OCI-M2 (cell line): ENCODE results near the gene SHISAL1.

ENCODE experiments used
- DNase-seq: peaks from one replicate; lab custom pipeline; 2025; ENCODE audit not compliant: unreplicated experiment; lab: John Stamatoyannopoulos, UW

Gene SHISAL1

GRCh38 chr22:44312766-44313165, at the start of gene SHISAL1:
SHISAL1 (minus strand) TSS chr22:44312951; CDS start chr22:44300945, 12,006 bp downstream.
- DNase-seq, result no peak

- DNase-seq, result no peak
These were observed 48.8 kb upstream of the SHISAL1 start for GRCh38 chr22:44361391-44362126.

GRCh38 chr22:44360668-44361381, 48.1 kb upstream of the SHISAL1 start:
- DNase-seq, result no peak

GRCh38 chr22:44360306-44360667, 47.5 kb upstream of the SHISAL1 start:
- DNase-seq, result no peak

- DNase-seq, result no peak
These were observed 46.9 kb upstream of the SHISAL1 start for GRCh38 chr22:44359496-44360110.

- no peak for DNase-seq
These were observed 46.1 kb upstream of the SHISAL1 start for GRCh38 chr22:44358709-44359440.

- DNase-seq, result no peak
These were observed 45.3 kb upstream of the SHISAL1 start for GRCh38 chr22:44357966-44358465.

GRCh38 chr22:44357296-44357965, 44.7 kb upstream of the SHISAL1 start:
- DNase-seq, result no peak

GRCh38 chr22:44355716-44356070, 42.9 kb upstream of the SHISAL1 start:
- DNase-seq, result no peak

- no peak for DNase-seq
These were observed 41.5 kb upstream of the SHISAL1 start for GRCh38 chr22:44354288-44354687.

GRCh38 chr22:44353041-44353440, 40.3 kb upstream of the SHISAL1 start:
- DNase-seq, result no peak

- DNase-seq, result no peak
These were observed 39.8 kb upstream of the SHISAL1 start for GRCh38 chr22:44352378-44353035.

- no peak for DNase-seq
These were observed 39.1 kb upstream of the SHISAL1 start for GRCh38 chr22:44351685-44352377.

GRCh38 chr22:44351037-44351436, 38.3 kb upstream of the SHISAL1 start:
- DNase-seq, result no peak

GRCh38 chr22:44349594-44349993, 36.8 kb upstream of the SHISAL1 start:
- DNase-seq, result no peak

- DNase-seq, result no peak
These were observed 36.3 kb upstream of the SHISAL1 start for GRCh38 chr22:44348971-44349560.

GRCh38 chr22:44347549-44347948, 34.8 kb upstream of the SHISAL1 start:
- no peak for DNase-seq

- DNase-seq, result no peak
These were observed 34.3 kb upstream of the SHISAL1 start for GRCh38 chr22:44347080-44347479.

- DNase-seq, result no peak
These were observed 33.1 kb upstream of the SHISAL1 start for GRCh38 chr22:44345872-44346271.
